ENCODE data around the gene GSTT2B. TPM values are rescaled to one million over a fixed set of nuclear protein-coding genes. Genes with fewer than 3 reads are reported as not detected.

The GSTT2B gene
- total and polyA plus RNA-seq, 2 donors (not counting 3 experiments of a cell fraction or from before 2014, with no cell fraction given), result 33.6 to 36.1 TPM

DNA sequence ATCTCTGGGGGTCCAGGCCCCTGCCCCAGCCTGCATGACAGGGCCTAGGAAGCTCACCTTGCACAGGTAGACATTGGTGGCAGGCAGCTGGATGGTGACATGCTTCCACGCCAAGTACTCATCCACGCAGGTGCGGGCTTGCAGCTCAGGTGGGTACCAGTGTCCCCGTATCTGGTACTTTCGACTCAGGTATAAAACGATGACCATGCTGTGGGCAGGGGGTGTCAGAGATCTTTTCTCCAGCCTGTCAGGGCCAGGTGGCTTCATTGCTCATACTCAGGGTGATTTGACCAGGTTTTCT, 45.9 kb upstream of the GSTT2B start:
- H4K20me1 ChIP-seq (replicated peaks; ENCODE audit: control insufficient read depth, extremely low read depth, insufficient read depth, low read length), result no peaks in the 10 kb centered on the region
- H2AFZ ChIP-seq (ENCODE audit: low read depth, low read length), result no peak overlapping the region
- intact Hi-C loops (cut with micrococcal nuclease), result no loop called here
- H3K4me3 ChIP-seq (replicated peaks in 1 of 3; ENCODE audit: insufficient read depth in 1 of 3, low read depth in 1 of 3, low read length in 3 of 3), result no peak overlapping the region
- H3K9me3 ChIP-seq (replicated peaks; ENCODE audit: control insufficient read depth, insufficient read depth, low read length), result no peaks in the 10 kb centered on the region
- FAIRE-seq (no peak), DNase-seq (ENCODE audit: low read depth, low spot score) (no peak)
- peaks cover 5% of the 10 kb centered on the region for H3K79me2 ChIP-seq (ENCODE audit: control insufficient read depth, insufficient read depth, low read length)
- TF ChIP-seq MYC (IDR thresholded peaks at IDR 0.05; ENCODE audit: low read depth, low read length) (no peak), FOS (IDR thresholded peaks at IDR 0.05; ENCODE audit: borderline replicate concordance, insufficient read depth, low read length) (no peak), MAX (IDR thresholded peaks at IDR 0.05; ENCODE audit: insufficient read depth, insufficient read length) (no peak), JUN (IDR thresholded peaks at IDR 0.05; ENCODE audit: borderline replicate concordance, insufficient read depth, insufficient read length, low read depth) (no peak), GATA2 (IDR thresholded peaks at IDR 0.05; ENCODE audit: insufficient read depth, insufficient read length, low read depth, low read length) (no peak), CTCF (IDR thresholded peaks at IDR 0.05; ENCODE audit: extremely low read depth in 1 of 2, insufficient read depth in 1 of 2, low read depth in 1 of 2, low read length in 2 of 2) (no peak), POLR2A (IDR thresholded peaks at IDR 0.05; ENCODE audit: low read depth, low read length) (no peak)
- H3K27ac ChIP-seq (ENCODE audit: insufficient read depth, low read depth, low read length), result no peak overlapping the region
- ChIA-PET POLR2A (no interaction called here), CTCF (interaction anchor here (1.3 kb wide), 1 partner anchor 24 kb away, joined by 3 read pairs; no protein-coding TSS in a partner anchor)
- H3K36me3 ChIP-seq (ENCODE audit: control insufficient read depth in 2 of 2, extremely low read depth in 1 of 2, insufficient read depth in 2 of 2, low read length in 2 of 2), result no peaks in the 10 kb centered on the region
- BruUV-seq (replicated peaks), result no TSS peak
- no peak overlapping the region for H3K4me2 ChIP-seq (ENCODE audit: insufficient read depth, low read length)
- no peak overlapping the region for H3K9ac ChIP-seq (replicated peaks; ENCODE audit: extremely low read depth, insufficient read depth, low read length)
- H3K4me1 ChIP-seq (ENCODE audit: control insufficient read depth, extremely low read depth, insufficient read depth, low read length), result no peaks in the 10 kb centered on the region
- no peaks in the 10 kb centered on the region for H3K9me1 ChIP-seq (replicated peaks; ENCODE audit: control insufficient read depth, extremely low read depth, insufficient read depth, low read length)
- H3K27me3 ChIP-seq (ENCODE audit: control insufficient read depth in 2 of 2, insufficient read depth in 2 of 2, low read length in 2 of 2), result no peaks in the 10 kb centered on the region
- dilution Hi-C loops (cut with MboI; ENCODE audit: extremely low pct_ligation_motif_present, low sequenced_read_pairs), result no loop called here
